Measurements from ENCODE around the gene FXR2. TPM values are rescaled to one million over a fixed set of nuclear protein-coding genes. Genes with fewer than 3 reads are reported as not detected.

The FXR2 gene
- total RNA-seq, 4 donors from 2014 or later, result 11.7 to 25.4 (median 22.4) TPM

GRCh38 chr17:7618608-7619007, 3.9 kb upstream of the FXR2 start:
- H3K36me3 ChIP-seq, result no peaks in the 10 kb centered on the region
- no peak overlapping the region for H3K27ac ChIP-seq
- intact Hi-C loops (cut with DNase I; ENCODE audit: low total_unique reads) (no loop called here), in situ Hi-C loops (cut with MboI; ENCODE audit: low pct_ligation_motif_present in 1 of 4, low pct_unique_long_range_greater_than_20kb in 1 of 4, low sequenced_read_pairs in 3 of 4) (no loop called here)
- DNase-seq, result no peak
- no peaks in the 10 kb centered on the region for H3K9me3 ChIP-seq
- TF ChIP-seq EP300 (IDR thresholded peaks at IDR 0.05; ENCODE audit: low read depth) (no peak), POLR2A (IDR thresholded peaks at IDR 0.05) (no peak), POLR2AphosphoS5 (IDR thresholded peaks at IDR 0.05) (no peak), CTCF (IDR thresholded peaks at IDR 0.05) (no peak)
- H3K4me3 ChIP-seq, result no peak overlapping the region
- peaks cover 0 to 11% (median 4%) of the 10 kb centered on the region in 4 donors for H3K4me1 ChIP-seq
- 65 to 75% methylated on average over 4 to 5 of the region's 5 CpGs for WGBS, 2 donors (ENCODE audit: low coverage in 1 of 2)
- no peaks in the 10 kb centered on the region for H3K27me3 ChIP-seq

- peaks cover 16 to 34% (median 25%) of the 10 kb centered on the region in 4 donors for H3K4me1 ChIP-seq
- in situ Hi-C loops (cut with MboI; ENCODE audit: low pct_ligation_motif_present in 1 of 4, low pct_unique_long_range_greater_than_20kb in 1 of 4, low sequenced_read_pairs in 3 of 4), result no loop called here
- no peaks in the 10 kb centered on the region for H3K9me3 ChIP-seq
- intact Hi-C loops (cut with DNase I; ENCODE audit: low total_unique reads), result no loop called here
- TF ChIP-seq POLR2AphosphoS5 (IDR thresholded peaks at IDR 0.05) (peak in 1 of 3 donors; percentile 14), POLR2A (IDR thresholded peaks at IDR 0.05) (no peak), EP300 (IDR thresholded peaks at IDR 0.05; ENCODE audit: low read depth) (no peak), CTCF (IDR thresholded peaks at IDR 0.05) (no peak)
- H3K4me3 ChIP-seq, result peak overlapping the region in 3 of 4 donors; percentile 32 to 92 (median 60)
- WGBS, 2 donors (ENCODE audit: low coverage in 1 of 2), result 2 to 6% methylated on average over 11 to 28 of the region's 28 CpGs
- H3K27ac ChIP-seq, result peak overlapping the region; percentile 90 to 98 (median 94)
- no peak for DNase-seq
- H3K36me3 ChIP-seq, result no peaks in the 10 kb centered on the region
- no peaks in the 10 kb centered on the region for H3K27me3 ChIP-seq
These were observed 609 bp upstream of the FXR2 start for GRCh38 chr17:7615265-7615747.

- Histone ChIP-seq H3K27ac (peak overlapping the region; percentile 90 to 98 (median 96)), H3K4me3 (peak overlapping the region; percentile 61 to 92 (median 71)), H3K9me3 (no peaks in the 10 kb centered on the region), H3K4me1 (peaks cover 16 to 34% (median 27%) of the 10 kb centered on the region in 4 donors), H3K27me3 (no peaks in the 10 kb centered on the region), H3K36me3 (no peaks in the 10 kb centered on the region)
- 7% methylated on average over 20 of the region's 20 CpGs; no CpG with 5 or more reads in 1 of the 2 donors for WGBS, 2 donors (ENCODE audit: low coverage in 1 of 2)
- no peak for TF ChIP-seq POLR2A (IDR thresholded peaks at IDR 0.05)
- no peak for TF ChIP-seq CTCF (IDR thresholded peaks at IDR 0.05)
- no peak for TF ChIP-seq EP300 (IDR thresholded peaks at IDR 0.05; ENCODE audit: low read depth)
- TF ChIP-seq POLR2AphosphoS5 (IDR thresholded peaks at IDR 0.05), result no peak
- intact Hi-C loops (cut with DNase I; ENCODE audit: low total_unique reads), result no loop called here
- in situ Hi-C loops (cut with MboI; ENCODE audit: low pct_ligation_motif_present in 1 of 4, low pct_unique_long_range_greater_than_20kb in 1 of 4, low sequenced_read_pairs in 3 of 4), result no loop called here
- DNase-seq, result no peak
These were observed 800 bp downstream of the FXR2 start for GRCh38 chr17:7613769-7614424.

- H3K4me1 ChIP-seq, result peaks cover 16 to 34% (median 27%) of the 10 kb centered on the region in 4 donors
- no peak overlapping the region for H3K27ac ChIP-seq
- no peak for DNase-seq
- TF ChIP-seq CTCF (IDR thresholded peaks at IDR 0.05) (no peak), POLR2A (IDR thresholded peaks at IDR 0.05) (no peak), POLR2AphosphoS5 (IDR thresholded peaks at IDR 0.05) (no peak), EP300 (IDR thresholded peaks at IDR 0.05; ENCODE audit: low read depth) (no peak)
- 96 to 100% methylated on average over 1 of the region's 1 CpG for WGBS, 2 donors (ENCODE audit: low coverage in 1 of 2)
- no peaks in the 10 kb centered on the region for H3K27me3 ChIP-seq
- intact Hi-C loops (cut with DNase I; ENCODE audit: low total_unique reads) (no loop called here), in situ Hi-C loops (cut with MboI; ENCODE audit: low pct_ligation_motif_present in 1 of 4, low pct_unique_long_range_greater_than_20kb in 1 of 4, low sequenced_read_pairs in 3 of 4) (no loop called here)
- no peaks in the 10 kb centered on the region for H3K36me3 ChIP-seq
- H3K9me3 ChIP-seq, result no peaks in the 10 kb centered on the region
- no peak overlapping the region for H3K4me3 ChIP-seq
These were observed 2.4 kb downstream of the FXR2 start for GRCh38 chr17:7612294-7612640.

Data from transverse colon (tissue), 4 donors.